HG02588 (cell line): ENCODE results near the gene NUDT9.

Experiments used
- ATAC-seq: cut with Tn5 transposase; IDR thresholded peaks from one replicate; pipeline ENCODE4 v1.9.1; 2021; ENCODE audit warnings: mild to moderate bottlenecking, moderate library complexity; ENCODE audit not compliant: unreplicated experiment

The NUDT9 gene

GRCh38 chr4:87505862-87506261 lies 83.5 kb downstream of the NUDT9 start:
- no peak for ATAC-seq

- ATAC-seq: no peak
Observed at GRCh38 chr4:87506974-87507701, 84.8 kb downstream of the NUDT9 start.
